Measurements from ENCODE around the gene FMR1NB.

The FMR1NB gene

GRCh38 chrX:148067285-148067684, 86.1 kb downstream of the FMR1NB start:
- no peak for TF ChIP-seq CTCF (IDR thresholded peaks at IDR 0.05; ENCODE audit: control insufficient read depth, extremely low read depth, insufficient read depth)
- DNase-seq (ENCODE audit: low read depth) = no peak
- no peak overlapping the region for H3K4me3 ChIP-seq (ENCODE audit: low read depth, low read length)

- H3K4me3 ChIP-seq (ENCODE audit: low read depth, low read length) = no peak overlapping the region
- no peak for DNase-seq (ENCODE audit: low read depth)
- TF ChIP-seq CTCF (IDR thresholded peaks at IDR 0.05; ENCODE audit: control insufficient read depth, extremely low read depth, insufficient read depth) = no peak
Measured at GRCh38 chrX:148069759-148070503, 88.8 kb downstream of the FMR1NB start.

- no peak for TF ChIP-seq CTCF (IDR thresholded peaks at IDR 0.05; ENCODE audit: control insufficient read depth, extremely low read depth, insufficient read depth)
- no peak for DNase-seq (ENCODE audit: low read depth)
- H3K4me3 ChIP-seq (ENCODE audit: low read depth, low read length) = no peak overlapping the region
Measured at GRCh38 chrX:148070504-148070877, 89.4 kb downstream of the FMR1NB start.

Data from LNCaP clone FGC (cell line).